Stimulated activated CD4-positive, alpha-beta T cell treated with anti-CD3 and anti-CD28 coated beads, TNF-alpha, amount 100 ng/mL, for 1 hour (primary cell): ENCODE data around the gene SLC35B3.
"Not testable (repeated sequence)": the region's sequence is repeated elsewhere in the genome, so short reads cannot be mapped to it uniquely, and the experiment has no call there.

ENCODE experiments used
- DNase-seq, 3 donors: peaks; one replicate each; pipeline ENCODE4 v3.0.0-alpha.2; 2020; ENCODE audit warnings: low read depth in 3 of 3, low spot score in 1 of 3

SLC35B3 gene

GRCh38 chr6:8435093-8435844 is at the start of gene SLC35B3:
SLC35B3 (minus strand) TSS chr6:8435545.
- peak; percentile 92 to 99 (median 97) for DNase-seq

- DNase-seq: no peak
Measured at GRCh38 chr6:8483650-8484049, 48.3 kb upstream of the SLC35B3 start.

- DNase-seq: no peak
Measured at GRCh38 chr6:8481727-8482126, 46.4 kb upstream of the SLC35B3 start.

- DNase-seq: no peak
Measured at GRCh38 chr6:8478418-8478817, 43.1 kb upstream of the SLC35B3 start.

- no peak for DNase-seq
Measured at GRCh38 chr6:8476656-8477055, 41.3 kb upstream of the SLC35B3 start.

- DNase-seq: no peak
Measured at GRCh38 chr6:8468552-8469356, 33.4 kb upstream of the SLC35B3 start.

- no peak for DNase-seq
Measured at GRCh38 chr6:8462694-8463093, 27.3 kb upstream of the SLC35B3 start.

- no peak for DNase-seq
Measured at GRCh38 chr6:8462169-8462568, 26.8 kb upstream of the SLC35B3 start.

GRCh38 chr6:8446391-8446790 is 11.0 kb upstream of the SLC35B3 start:
- no peak for DNase-seq

GRCh38 chr6:8445930-8446329 is 10.6 kb upstream of the SLC35B3 start:
- not testable (repeated sequence) for DNase-seq

- no peak for DNase-seq
Measured at GRCh38 chr6:8442150-8442549, 6.8 kb upstream of the SLC35B3 start.

GRCh38 chr6:8441452-8441851 is 6.1 kb upstream of the SLC35B3 start:
- no peak for DNase-seq

- DNase-seq: no peak
Measured at GRCh38 chr6:8439601-8440268, 4.4 kb upstream of the SLC35B3 start.

GRCh38 chr6:8437813-8438212 is 2.5 kb upstream of the SLC35B3 start:
- no peak for DNase-seq

GRCh38 chr6:8436966-8437365 is 1.6 kb upstream of the SLC35B3 start:
- DNase-seq: no peak

GRCh38 chr6:8435845-8436168 is 462 bp upstream of the SLC35B3 start:
- DNase-seq: no peak

GRCh38 chr6:8434727-8435092 is 635 bp downstream of the SLC35B3 start:
- DNase-seq: no peak

GRCh38 chr6:8432614-8433013 is 2.7 kb downstream of the SLC35B3 start:
- no peak for DNase-seq

GRCh38 chr6:8429821-8430220 is 5.5 kb downstream of the SLC35B3 start:
- no peak for DNase-seq

- DNase-seq: not testable (repeated sequence)
Measured at GRCh38 chr6:8426544-8426943, 8.8 kb downstream of the SLC35B3 start.

GRCh38 chr6:8420031-8420588 is 15.2 kb downstream of the SLC35B3 start:
- no peak for DNase-seq

- no peak for DNase-seq
Measured at GRCh38 chr6:8415913-8416312, 19.4 kb downstream of the SLC35B3 start.
